ENCODE data around the gene COL5A1. TPM values are rescaled to one million over a fixed set of nuclear protein-coding genes. Genes with fewer than 3 reads are reported as not detected.
A peak's percentile ranks its signal among the peaks of the same experiment; 100 is the strongest.

Gene COL5A1
- total RNA-seq, 1 experiment from 2014 or later, result 10.1 TPM

DNA sequence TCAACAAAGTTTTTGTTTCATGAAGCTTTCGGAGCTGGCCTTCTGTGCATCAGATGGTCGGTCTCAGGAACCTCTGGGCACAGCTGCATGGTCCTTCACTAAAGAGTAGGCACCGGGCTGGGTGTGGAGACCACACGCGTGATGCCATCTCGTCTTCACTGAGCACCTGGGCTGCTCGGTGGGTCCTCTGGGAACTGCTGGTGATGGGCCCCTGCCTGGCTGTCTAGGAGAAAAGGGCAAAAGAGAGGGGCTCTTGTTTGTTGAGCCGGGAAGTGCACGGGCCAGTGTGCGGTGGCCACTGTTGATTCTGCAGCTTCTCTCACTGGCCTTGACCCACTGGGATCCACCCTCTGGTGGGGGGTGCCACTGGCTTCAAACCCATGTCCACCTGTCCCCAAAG, 46.0 kb downstream of the COL5A1 start:
- no peak for DNase-seq
- Histone ChIP-seq H3K36me3 (replicated peaks; ENCODE audit: control insufficient read depth, insufficient read depth, low read length) (no peaks in the 10 kb centered on the region), H3K4me3 (ENCODE audit: insufficient read depth, low read depth, low read length) (no peak overlapping the region), H3K27me3 (ENCODE audit: control insufficient read depth, insufficient read depth, low read length) (no peaks in the 10 kb centered on the region)

DNA sequence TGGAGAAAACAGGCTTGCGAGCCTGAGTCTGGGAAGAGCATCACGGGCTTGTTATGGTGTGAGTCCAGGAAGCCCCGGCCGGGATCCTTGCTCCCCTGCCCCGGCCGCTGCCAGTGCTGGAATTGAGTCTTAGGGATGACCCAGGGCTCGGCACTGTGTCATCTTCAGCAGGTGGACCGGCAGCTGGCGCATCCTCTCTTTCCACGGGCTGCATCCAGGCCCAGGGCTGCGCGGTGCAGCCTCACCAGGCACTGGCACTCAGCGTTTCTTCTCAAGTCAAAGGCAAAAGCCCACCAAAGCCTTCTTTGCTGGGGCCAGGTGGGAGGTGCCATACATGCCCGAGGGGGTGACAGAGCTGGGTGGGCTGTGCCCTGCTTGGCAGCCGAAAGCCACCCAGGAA, 46.6 kb downstream of the COL5A1 start:
- DNase-seq, result no peak
- Histone ChIP-seq H3K4me3 (ENCODE audit: insufficient read depth, low read depth, low read length) (no peak overlapping the region), H3K27me3 (ENCODE audit: control insufficient read depth, insufficient read depth, low read length) (no peaks in the 10 kb centered on the region), H3K36me3 (replicated peaks; ENCODE audit: control insufficient read depth, insufficient read depth, low read length) (no peaks in the 10 kb centered on the region)

DNA sequence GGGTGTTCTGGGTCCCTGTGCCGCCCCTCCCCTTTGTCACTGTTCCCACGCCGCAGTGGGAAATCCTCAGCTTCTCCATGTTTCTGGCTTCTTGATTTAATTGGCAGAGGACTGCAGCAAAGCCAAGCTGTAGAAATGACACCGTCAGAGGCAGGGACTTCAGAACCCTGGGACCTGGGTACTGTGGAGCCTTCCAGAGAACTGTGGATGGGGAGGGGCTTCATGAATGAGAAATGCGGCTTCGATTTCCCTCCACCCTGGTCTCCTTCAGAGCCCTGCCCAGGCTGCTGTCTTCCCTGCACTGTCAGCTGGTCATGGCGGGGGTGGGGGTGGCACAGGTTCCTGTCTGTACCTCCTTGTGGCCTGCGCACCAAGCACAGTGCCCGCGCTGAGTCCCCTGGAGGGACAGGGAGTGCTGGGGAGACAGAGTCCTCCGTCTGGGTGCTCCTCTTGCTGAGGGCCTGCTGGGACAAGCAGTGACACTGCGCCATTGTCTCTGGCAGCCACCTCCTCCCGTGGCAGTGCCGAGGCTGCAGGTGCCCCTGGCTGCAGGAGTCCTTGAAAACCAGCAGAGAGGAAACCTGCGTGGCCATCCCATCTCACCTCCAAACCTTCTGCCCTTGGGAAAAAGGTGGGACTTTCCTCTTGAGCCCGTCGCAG, 47.2 kb downstream of the COL5A1 start:
- no peak for DNase-seq
- no peaks in the 10 kb centered on the region for H3K36me3 ChIP-seq (replicated peaks; ENCODE audit: control insufficient read depth, insufficient read depth, low read length)
- H3K27me3 ChIP-seq (ENCODE audit: control insufficient read depth, insufficient read depth, low read length), result no peaks in the 10 kb centered on the region

DNA sequence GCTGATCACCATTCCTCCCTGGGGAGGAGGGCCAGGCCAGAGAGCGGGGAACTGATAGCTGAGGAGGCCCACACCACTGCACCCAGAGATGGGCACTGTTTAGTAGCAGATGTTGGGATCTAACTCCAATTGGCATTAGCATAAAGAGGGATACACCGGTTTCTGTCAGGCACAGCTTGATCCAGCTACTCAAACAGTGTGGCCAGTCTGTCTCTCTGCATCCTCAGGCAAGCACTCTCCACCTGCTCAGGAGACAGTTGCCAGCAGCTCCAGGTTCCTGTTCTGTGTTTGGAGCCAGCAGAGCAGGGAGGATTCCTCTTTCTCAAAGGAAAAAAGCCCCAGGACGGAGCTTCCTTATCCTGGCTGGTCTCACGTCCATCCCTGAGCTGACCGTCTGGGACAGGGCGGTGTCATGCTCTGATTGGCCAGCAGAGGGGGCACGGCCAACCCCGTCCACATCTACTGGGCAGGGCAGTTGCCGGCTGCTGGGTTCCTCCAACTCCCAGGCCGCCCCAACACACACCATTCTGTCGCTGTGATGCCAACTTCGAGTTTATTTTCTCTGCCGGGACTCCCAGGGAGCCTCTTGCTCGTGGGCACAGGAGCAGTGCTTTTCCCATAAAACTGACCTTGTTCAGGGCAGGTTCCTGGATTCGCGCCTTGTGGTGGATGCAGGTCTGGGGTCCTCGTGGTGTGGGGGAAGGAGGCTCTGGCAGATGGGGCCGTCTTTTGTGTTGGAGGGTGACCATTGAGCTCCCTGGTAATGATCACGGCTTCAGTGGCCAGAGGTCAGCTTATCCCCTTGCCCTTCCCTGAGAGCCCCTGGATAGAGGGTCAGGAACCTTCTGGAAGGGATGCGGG, 47.9 kb downstream of the COL5A1 start:
- Histone ChIP-seq H3K27me3 (ENCODE audit: control insufficient read depth, insufficient read depth, low read length) (no peaks in the 10 kb centered on the region), H3K36me3 (replicated peaks; ENCODE audit: control insufficient read depth, insufficient read depth, low read length) (no peaks in the 10 kb centered on the region), H3K4me3 (ENCODE audit: insufficient read depth, low read depth, low read length) (no peak overlapping the region)
- DNase-seq, result peak; percentile 95

More for the DNA sequence above, 47.2 kb downstream of the COL5A1 start:
- no peak overlapping the region for H3K4me3 ChIP-seq (ENCODE audit: insufficient read depth, low read depth, low read length)

DNA sequence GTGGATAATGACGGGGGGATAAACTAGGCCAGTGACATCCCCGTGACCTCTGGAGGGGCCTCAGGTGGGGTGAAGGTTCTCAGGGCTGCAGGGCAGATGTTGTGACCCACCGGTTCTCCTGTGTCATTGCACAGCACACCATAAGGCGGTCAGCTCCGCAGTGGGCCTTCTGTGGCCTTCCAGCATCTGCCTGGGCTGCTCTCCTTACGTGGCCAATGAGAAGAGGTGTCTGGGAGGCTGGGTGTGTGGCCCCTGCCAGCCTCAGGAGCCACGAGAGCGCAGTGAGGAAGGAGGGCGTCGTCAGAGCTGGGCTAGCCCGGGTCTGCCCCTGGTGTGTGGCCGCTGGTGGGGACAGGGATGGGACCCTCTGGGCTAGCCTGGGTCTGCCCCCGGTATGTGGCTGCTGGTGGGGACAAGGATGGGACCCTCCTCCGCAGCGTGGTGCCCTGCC, 48.7 kb downstream of the COL5A1 start:
- Histone ChIP-seq H3K4me3 (ENCODE audit: insufficient read depth, low read depth, low read length) (no peak overlapping the region), H3K36me3 (replicated peaks; ENCODE audit: control insufficient read depth, insufficient read depth, low read length) (no peaks in the 10 kb centered on the region), H3K27me3 (ENCODE audit: control insufficient read depth, insufficient read depth, low read length) (no peaks in the 10 kb centered on the region)
- DNase-seq, result no peak

DNA sequence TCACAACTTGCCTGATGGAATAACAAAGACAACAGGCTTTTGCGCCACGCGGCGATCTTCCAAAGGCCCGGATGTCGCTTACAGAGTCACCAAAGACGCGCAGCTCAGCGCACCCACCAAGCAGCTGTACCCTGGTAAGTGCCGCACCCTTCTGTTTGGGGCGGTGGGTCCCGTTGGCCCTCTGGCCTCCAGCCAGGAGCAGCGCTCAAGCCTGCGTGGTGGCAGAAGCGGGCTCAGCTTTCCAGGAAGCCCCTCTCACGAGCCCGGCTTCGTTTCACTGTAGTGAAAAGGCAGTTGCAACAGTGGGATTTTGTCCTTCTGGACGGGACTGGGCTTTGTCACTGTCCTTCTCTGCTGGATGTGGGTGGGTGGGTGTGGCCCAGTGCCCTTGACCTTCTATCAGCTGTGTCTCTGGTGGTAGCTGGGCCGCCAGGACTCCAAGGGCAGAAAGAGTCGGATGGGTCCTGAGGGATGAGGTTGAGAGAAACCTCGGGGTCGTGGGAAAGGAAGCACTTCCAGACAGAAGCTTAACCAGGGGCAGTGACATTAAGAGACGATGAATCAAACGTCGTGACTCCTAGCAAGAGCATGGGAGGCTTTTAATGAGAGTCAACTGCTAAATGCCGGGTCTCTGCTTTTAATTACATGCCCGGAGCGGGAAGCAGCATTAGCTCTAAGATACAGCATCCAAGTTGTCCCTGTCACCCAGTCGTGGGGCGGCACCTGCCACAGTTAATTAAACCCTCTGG, 49.5 kb downstream of the COL5A1 start:
- no peaks in the 10 kb centered on the region for H3K27me3 ChIP-seq (ENCODE audit: control insufficient read depth, insufficient read depth, low read length)
- no peak for DNase-seq
- no peaks in the 10 kb centered on the region for H3K36me3 ChIP-seq (replicated peaks; ENCODE audit: control insufficient read depth, insufficient read depth, low read length)
- H3K4me3 ChIP-seq (ENCODE audit: insufficient read depth, low read depth, low read length), result no peak overlapping the region

DNA sequence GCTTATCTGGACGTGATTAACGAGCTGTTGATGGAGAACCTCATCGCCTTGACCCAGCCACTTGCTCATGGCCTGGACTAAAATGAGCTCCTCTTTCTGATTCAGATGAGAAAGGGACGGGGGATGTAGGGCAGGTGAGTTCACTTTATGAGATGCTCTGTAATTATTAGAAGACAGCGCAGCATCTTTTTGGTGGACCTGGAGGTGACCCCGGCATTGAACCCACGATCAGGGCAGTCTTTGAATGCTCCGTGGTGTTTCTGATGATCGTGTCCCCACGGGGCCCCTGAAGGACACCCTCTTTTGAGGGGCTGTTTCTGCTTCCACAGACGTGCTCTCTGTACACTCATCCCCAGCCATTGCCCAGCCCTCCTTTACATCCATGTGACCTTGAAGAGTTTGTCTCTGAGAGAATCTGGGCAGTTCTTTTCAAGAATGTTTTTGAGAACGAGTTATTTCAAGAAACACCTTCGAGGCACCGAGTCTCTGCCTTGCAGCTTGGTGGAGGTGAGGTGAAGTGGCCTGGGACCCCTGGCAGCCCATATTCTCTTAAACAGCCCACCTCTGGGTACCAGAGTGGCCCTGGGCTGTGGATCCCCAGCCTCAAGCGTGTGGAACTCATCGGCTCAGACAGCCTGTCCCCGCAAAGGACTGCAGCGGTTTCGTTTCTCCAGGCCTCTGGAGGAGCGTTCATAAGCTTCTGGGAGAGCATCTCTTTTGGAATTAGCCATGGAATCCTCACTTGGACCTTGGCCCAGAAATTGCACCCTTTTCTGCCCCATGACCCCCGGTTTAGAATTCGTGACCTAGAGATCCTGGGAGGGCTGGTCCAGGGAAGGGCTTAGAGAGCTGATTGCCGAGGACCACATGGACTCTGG, 50.3 kb downstream of the COL5A1 start:
- no peak for DNase-seq
- Histone ChIP-seq H3K36me3 (replicated peaks; ENCODE audit: control insufficient read depth, insufficient read depth, low read length) (no peaks in the 10 kb centered on the region), H3K27me3 (ENCODE audit: control insufficient read depth, insufficient read depth, low read length) (no peaks in the 10 kb centered on the region), H3K4me3 (ENCODE audit: insufficient read depth, low read depth, low read length) (no peak overlapping the region)

DNA sequence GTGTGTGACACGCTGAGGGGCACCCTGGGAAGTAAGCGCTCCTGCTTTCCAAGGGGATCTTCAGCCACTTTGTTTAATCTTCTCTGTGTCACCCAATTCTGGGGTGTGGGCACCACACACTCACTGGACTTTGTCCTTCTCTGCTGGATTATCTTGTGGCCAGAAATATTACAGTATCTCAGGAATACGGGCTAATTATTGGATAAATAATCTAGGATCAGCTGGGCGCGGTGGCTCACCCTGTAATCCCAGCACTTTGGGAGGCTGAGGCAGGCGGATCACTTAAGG, 50.9 kb downstream of the COL5A1 start:
- H3K36me3 ChIP-seq (replicated peaks; ENCODE audit: control insufficient read depth, insufficient read depth, low read length), result no peaks in the 10 kb centered on the region
- H3K27me3 ChIP-seq (ENCODE audit: control insufficient read depth, insufficient read depth, low read length), result no peaks in the 10 kb centered on the region
- no peak overlapping the region for H3K4me3 ChIP-seq (ENCODE audit: insufficient read depth, low read depth, low read length)
- no peak for DNase-seq

DNA sequence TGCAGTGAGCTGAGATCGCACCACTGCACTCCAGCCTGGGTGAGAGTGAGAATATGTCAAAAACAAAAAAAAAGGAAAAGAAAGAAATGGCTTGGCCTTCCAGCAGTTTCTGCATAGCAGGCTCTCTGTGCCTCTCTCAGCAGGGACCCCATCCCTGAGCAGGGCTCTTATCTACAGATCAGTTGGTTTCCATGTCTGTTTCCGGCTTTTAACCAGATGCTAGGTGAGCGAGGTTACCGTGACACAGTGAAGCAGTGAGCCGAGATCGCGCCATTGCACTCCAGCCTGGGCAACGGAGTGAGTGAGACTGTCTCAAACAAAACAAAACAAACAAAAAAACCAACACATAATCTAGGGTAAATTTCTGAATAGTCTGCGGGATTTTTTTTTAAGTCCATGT, 51.4 kb downstream of the COL5A1 start:
- no peaks in the 10 kb centered on the region for H3K36me3 ChIP-seq (replicated peaks; ENCODE audit: control insufficient read depth, insufficient read depth, low read length)
- DNase-seq, result no peak
- no peaks in the 10 kb centered on the region for H3K27me3 ChIP-seq (ENCODE audit: control insufficient read depth, insufficient read depth, low read length)
- H3K4me3 ChIP-seq (ENCODE audit: insufficient read depth, low read depth, low read length), result no peak overlapping the region

DNA sequence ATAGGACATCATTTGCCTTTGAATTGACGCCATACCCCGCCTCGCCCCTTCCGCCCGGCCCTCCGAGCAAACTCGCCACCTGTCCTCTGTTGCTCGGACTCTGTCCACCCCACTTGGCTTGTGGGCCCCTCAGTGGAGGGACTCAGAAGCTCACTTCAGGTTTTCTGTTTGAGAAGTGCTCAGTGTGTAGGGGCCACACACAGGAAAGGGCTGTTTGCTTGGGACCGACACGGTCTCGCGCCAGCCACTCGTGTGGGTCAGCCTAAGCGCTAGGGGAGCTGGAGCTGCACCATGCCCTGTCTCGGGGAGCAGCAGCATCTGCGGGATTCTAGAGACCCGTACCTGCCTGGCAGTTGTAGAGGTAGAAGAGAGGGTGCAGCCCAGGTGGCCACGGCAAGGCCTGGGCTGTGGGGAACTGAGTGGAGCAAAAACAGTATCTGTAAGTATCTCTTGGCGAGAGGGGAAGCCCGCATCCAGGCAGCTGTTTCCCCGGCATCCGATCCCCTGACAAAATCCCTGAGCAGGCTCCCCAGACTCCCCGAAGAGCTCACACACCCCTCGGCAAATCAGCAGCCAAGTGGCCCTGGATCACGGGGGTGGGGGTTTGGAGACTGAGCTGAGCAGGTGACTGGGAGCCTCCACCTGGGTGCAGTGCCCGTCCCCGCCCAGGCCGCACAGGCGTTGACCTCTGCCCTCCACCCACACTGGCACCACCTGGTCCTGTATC, 52.2 kb downstream of the COL5A1 start:
- Histone ChIP-seq H3K27me3 (ENCODE audit: control insufficient read depth, insufficient read depth, low read length) (no peaks in the 10 kb centered on the region), H3K36me3 (replicated peaks; ENCODE audit: control insufficient read depth, insufficient read depth, low read length) (no peaks in the 10 kb centered on the region), H3K4me3 (ENCODE audit: insufficient read depth, low read depth, low read length) (no peak overlapping the region)
- no peak for DNase-seq

DNA sequence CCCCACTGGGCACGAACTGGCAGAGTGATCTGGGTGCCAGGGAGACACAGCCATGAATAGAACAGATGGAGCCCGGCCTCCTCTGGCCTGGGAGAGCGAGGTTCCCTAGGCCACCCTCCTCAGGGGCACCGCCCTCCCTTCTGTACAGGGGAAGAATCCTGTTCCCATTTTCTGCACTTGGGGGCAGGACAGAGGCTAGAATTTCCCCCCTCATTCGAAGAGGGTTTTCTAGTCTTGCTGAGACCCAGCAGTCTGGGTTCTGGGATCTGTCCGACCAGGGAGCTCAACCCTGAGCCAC, 52.7 kb downstream of the COL5A1 start:
- Histone ChIP-seq H3K27me3 (ENCODE audit: control insufficient read depth, insufficient read depth, low read length) (no peaks in the 10 kb centered on the region), H3K4me3 (ENCODE audit: insufficient read depth, low read depth, low read length) (no peak overlapping the region), H3K36me3 (replicated peaks; ENCODE audit: control insufficient read depth, insufficient read depth, low read length) (no peaks in the 10 kb centered on the region)
- DNase-seq, result no peak

DNA sequence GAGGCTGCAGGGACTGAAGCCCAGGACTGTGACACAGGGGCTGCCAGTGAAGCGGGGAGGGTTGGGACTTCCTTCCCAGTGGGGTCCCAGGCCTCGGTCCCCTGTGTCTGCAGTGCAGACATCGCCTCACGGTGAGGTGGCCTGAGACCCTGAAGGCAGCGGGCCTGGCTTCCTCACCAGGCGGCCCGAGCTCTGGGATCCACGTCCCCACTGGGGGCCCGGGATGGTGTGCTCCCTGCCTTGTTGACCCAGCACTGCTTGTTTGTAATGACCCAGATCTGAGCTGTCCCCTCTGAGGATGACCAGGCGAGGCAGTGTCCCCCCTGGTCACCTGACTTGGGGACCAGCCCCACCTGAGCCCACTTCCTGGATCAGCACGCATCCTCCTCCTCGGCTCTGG, 53.1 kb downstream of the COL5A1 start:
- no peaks in the 10 kb centered on the region for H3K27me3 ChIP-seq (ENCODE audit: control insufficient read depth, insufficient read depth, low read length)
- H3K36me3 ChIP-seq (replicated peaks; ENCODE audit: control insufficient read depth, insufficient read depth, low read length), result no peaks in the 10 kb centered on the region
- no peak overlapping the region for H3K4me3 ChIP-seq (ENCODE audit: insufficient read depth, low read depth, low read length)
- DNase-seq, result no peak

DNA sequence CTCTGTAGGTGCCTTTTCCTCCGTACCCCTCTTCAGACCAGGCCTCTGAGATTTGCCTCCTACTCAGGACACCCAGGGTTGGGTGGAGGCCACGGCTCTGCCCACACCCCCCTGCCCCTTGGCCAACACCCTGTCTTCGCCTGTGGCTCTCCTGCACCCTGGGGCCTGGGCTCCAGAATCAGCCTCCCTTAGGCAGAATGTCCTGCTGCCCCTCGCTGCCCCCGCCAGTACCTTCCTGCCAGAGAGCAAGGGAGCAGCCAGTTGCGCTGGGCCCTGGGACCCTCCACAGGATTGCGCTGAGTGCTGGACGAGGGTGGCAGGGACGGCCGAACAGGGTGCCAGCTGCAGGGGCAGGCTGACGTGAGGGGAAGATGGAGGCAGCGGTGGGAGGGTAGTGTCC, 53.5 kb downstream of the COL5A1 start:
- Histone ChIP-seq H3K27me3 (ENCODE audit: control insufficient read depth, insufficient read depth, low read length) (no peaks in the 10 kb centered on the region), H3K36me3 (replicated peaks; ENCODE audit: control insufficient read depth, insufficient read depth, low read length) (no peaks in the 10 kb centered on the region)
- no peak for DNase-seq

DNA sequence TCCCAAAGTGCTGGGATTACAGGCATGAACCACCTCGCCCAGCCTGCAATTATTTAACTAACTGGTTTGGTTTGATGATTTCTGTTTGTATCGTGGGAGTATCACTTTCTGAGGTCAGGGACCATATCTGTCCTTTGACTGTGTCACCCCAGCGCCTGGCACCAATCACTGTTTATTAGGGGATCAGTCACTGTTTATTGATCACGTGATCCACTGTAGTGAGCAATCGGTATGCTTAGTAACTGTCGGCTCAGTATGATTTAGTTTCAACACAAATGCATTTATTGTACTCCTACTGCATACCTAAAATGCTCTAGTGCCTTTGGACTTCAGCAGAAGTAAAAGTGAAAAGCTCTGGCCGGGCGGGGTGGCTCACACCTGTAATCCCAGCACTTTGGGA, 54.8 kb downstream of the COL5A1 start:
- no peak overlapping the region for H3K4me3 ChIP-seq (ENCODE audit: insufficient read depth, low read depth, low read length)
- no peak for DNase-seq
- no peaks in the 10 kb centered on the region for H3K27me3 ChIP-seq (ENCODE audit: control insufficient read depth, insufficient read depth, low read length)
- no peaks in the 10 kb centered on the region for H3K36me3 ChIP-seq (replicated peaks; ENCODE audit: control insufficient read depth, insufficient read depth, low read length)

More for the DNA sequence above, 53.5 kb downstream of the COL5A1 start:
- H3K4me3 ChIP-seq (ENCODE audit: insufficient read depth, low read depth, low read length), result no peak overlapping the region
